Umbilical cord (tissue), 2 donors: ENCODE results near the gene ASXL2. TPM values are rescaled to one million over a fixed set of nuclear protein-coding genes. Genes with fewer than 3 reads are reported as not detected.
"Not testable (repeated sequence)": the region's sequence is repeated elsewhere in the genome, so short reads cannot be mapped to it uniquely, and the experiment has no call there.

Experiments
- DNase-seq: peaks from one replicate; pipeline ENCODE4 v3.0.0-alpha.2; 2015; ENCODE audit warnings: low spot score
- total RNA-seq: library from RNA; depleted of rRNA; stranded (reverse); fragments of >200 nt; gene quantifications from one replicate; pipeline ENCODE4 v1.2.3, GENCODE V29; 2014; ENCODE audit warnings: low replicate concordance; ENCODE audit not compliant: insufficient read depth

Gene ASXL2
- total RNA-seq: 7.9 TPM

GRCh38 chr2:25878361-25879132, at the start of gene ASXL2:
TSS of gene ASXL2 (minus strand) at chr2:25878487. CDS start at chr2:25878222, 265 bp downstream.
- peak; percentile 98 for DNase-seq

GRCh38 chr2:25926984-25927756, 48.9 kb upstream of the ASXL2 start:
- no peak for DNase-seq

DNA sequence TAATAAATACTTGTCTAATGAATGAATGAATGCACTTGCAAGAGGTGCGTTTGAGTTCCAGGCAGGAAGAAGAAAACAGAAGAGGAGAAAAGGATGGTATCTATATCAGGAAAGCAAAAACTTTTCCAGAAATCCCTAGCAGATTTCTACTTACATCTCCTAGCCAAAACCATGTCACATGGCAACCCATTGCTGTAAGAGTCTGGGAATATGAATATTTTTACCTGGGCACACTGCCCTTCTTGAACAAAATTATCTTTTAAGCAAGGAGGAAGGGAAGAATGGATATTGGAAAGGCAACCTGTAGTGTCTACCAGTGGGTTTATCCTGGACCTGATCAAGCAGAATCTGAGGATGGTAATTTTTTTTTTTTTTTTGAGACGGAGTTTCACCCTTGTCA, 44.2 kb upstream of the ASXL2 start:
- DNase-seq: no peak

DNA sequence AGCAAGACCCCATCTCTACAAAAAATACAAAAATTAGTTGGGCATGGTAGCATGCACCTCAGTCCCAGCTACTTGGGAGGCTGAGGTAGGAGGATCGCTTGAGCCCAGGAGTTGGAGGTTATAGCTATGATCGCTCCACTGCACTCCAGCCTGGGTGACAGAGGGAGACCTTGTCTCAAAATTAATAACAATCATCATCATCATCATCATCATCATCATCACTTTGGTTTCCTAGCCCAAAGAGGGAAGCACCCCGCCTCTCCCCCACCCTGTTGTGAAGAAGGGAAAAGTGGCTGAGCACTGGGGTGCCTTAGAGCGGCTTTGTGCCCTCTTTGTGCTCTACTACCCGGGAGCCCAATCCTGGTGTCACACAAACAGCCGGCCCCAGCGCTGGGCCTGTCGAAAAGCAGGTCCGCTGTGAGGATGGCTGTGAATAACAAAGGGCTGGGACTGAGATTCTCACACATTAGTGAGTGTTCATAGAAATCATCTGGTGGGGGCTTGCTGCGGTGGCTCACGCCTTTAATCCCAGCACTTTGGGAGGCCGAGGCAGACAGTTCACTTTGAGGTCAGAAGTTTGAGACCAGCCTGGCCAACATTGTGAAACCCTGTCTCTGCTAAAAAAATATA, 42.6 kb upstream of the ASXL2 start:
- no peak for DNase-seq

GRCh38 chr2:25920336-25920735, 42.0 kb upstream of the ASXL2 start:
- DNase-seq: no peak

- DNase-seq: no peak
Observed at GRCh38 chr2:25917832-25918231, 39.5 kb upstream of the ASXL2 start.

- not testable (repeated sequence) for DNase-seq
Observed at GRCh38 chr2:25917411-25917810, 39.1 kb upstream of the ASXL2 start.

GRCh38 chr2:25915944-25916772, 37.9 kb upstream of the ASXL2 start:
- DNase-seq: not testable (repeated sequence)

- DNase-seq: not testable (repeated sequence)
Observed at GRCh38 chr2:25915411-25915810, 37.1 kb upstream of the ASXL2 start.

DNA sequence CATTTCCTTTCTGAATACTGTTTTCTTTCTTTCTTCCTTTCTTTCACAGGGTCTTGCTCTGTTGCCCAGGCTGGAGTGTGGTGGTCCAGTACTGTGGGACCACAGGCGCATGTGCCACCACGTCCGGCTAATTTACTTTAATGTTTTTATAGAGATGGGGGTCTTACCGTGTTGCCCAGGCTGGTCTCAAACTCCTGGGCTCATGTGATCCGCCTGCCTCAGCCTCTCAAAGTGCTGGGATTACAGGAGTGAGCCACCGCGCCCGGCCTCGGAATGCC, 35.3 kb upstream of the ASXL2 start:
- not testable (repeated sequence) for DNase-seq

DNA sequence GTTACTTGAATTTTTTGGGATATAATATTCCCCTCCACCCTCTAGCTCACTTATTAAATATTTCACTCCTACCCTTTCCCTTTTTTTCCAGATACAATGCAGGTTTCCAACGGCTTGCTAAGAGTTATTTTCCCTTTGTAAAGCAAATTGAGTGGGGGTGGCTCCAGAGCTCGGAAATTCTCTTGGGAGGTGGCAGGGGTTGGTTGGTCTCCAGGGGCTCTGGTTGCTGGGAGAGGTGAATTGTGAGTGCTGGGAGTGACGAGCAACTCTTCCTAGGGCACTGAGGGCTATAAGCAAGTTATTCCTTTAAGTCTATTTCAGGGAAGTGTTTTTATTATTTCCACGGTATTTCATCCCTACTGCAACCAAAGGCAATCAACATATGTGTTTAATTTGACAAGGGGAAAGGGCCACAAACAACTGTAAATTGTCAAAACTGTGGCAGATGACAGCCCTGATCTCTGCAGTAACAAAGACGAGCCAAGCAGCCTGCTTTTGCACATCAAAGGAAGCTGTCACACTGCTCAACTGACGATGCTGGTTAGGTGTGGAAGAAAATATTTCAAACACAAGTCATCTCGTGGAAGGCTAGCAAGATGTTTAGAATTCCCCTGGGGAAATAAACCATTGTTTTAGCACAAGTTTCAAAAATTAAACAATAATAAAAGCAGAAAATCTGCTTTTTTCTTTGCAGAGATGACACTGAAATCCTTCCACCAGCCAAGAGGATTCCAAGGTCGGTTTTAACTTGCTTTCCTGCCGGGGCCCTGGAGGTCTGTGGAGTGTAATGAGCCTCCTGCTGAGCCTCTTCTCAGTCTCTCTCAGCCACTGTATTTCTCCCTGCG, 34.8 kb upstream of the ASXL2 start:
- DNase-seq: peak; percentile 29

GRCh38 chr2:25909574-25909973, 31.3 kb upstream of the ASXL2 start:
- DNase-seq: not testable (repeated sequence)

- DNase-seq: no peak
Observed at GRCh38 chr2:25905126-25905525, 26.8 kb upstream of the ASXL2 start.

- DNase-seq: no peak
Observed at GRCh38 chr2:25903216-25903776, 25.0 kb upstream of the ASXL2 start.

- no peak for DNase-seq
Observed at GRCh38 chr2:25899404-25899970, 21.2 kb upstream of the ASXL2 start.

DNA sequence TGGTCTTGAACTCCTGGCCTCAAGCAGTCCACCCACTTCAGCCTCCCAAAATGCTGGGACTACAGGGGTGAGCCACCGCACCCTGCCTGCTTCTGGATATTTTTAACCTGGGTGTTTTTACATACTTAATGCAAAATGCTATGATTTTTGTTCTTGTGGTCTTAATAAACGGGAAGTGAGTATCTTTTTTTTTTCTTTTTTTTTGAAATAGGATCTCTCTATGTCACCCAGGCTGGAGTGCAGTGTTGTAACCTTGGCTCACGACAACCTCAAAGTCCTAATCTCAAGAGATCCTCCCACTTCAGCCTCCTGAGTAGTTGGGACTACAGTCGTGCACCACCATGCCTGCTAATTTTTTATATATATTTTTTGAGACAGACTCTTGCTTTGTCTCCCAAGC, 19.2 kb upstream of the ASXL2 start:
- no peak for DNase-seq

GRCh38 chr2:25896308-25896707, 18.0 kb upstream of the ASXL2 start:
- not testable (repeated sequence) for DNase-seq

DNA sequence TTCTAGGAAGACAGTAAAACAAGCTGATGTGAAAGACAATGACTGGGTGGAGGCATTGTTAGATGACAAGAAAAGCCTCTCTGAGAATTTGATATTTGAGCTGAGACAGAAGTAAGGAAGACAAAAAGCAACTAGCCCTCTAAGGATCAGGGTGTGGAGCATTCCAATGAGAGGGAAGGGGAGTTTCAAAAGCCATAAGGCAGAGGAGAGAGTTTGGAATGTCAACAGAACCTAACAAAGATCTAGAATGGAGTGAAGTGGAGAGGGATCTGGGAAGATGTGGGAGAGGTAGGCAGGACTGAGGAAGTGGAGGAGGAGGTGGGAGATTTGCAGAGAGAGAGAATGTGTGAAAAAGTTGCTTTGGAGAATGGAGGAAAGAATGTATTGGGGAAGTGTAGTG, 17.3 kb upstream of the ASXL2 start:
- DNase-seq: no peak

DNA sequence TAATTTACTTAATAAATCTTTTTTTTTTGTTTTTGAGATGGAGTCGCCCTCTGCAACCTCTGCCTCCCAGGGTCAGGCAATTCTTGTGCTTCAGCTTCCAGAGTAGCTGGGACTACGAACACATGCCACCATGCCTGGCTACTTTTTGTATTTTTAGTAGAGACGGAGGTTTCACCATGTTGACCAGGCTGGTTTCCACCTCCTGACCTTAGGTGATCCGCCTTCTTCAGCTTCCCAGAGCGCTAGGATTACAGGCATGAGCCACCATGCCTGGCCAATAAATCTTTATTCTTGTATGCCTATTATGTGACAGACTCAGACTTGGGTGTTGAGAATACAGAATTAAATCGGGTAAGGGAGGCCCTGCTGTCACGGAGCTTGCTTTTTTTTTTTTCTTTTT, 16.7 kb upstream of the ASXL2 start:
- no peak for DNase-seq
